SK-N-SH (cell line): ENCODE results near the gene SLCO1B3. TPM values are rescaled to one million over a fixed set of nuclear protein-coding genes. Genes with fewer than 3 reads are reported as not detected.

Source experiments
- CTCF ChIA-PET: fragments of 300-600, 350-600 bp; formaldehyde crosslinking; extraction: SDS; loops from one replicate; lab custom pipeline; 2021; lab: Yijun Ruan, JAX
- POLR2A ChIA-PET: fragments of 350-600 bp; sonication (Branson Sonifier 250); formaldehyde crosslinking; extraction: SDS; loops from one replicate; lab custom pipeline; 2020; ENCODE audit warnings: antibody characterized with exemption, inconsistent platforms; lab: Yijun Ruan, JAX
- DNase-seq: peaks from one replicate; pipeline ENCODE4 v3.0.0; 2012
- H2AFZ ChIP-seq: fragments of 200-600 bp; sonication (generic); 2 replicates; pipeline ENCODE4 v1.8.1; 2016; ENCODE audit warnings: antibody characterized with exemption, mild to moderate bottlenecking, low read depth
- H3F3A ChIP-seq: fragments of 200-600 bp; sonication (generic); replicated peaks from 2 replicates; pipeline ENCODE3; 2016; ENCODE audit warnings: antibody characterized with exemption, mild to moderate bottlenecking; ENCODE audit not compliant: insufficient read depth
- H3K27ac ChIP-seq, 2 experiments: fragments of 200-500 bp in 1 of 2; fragments of 200-600 bp in 1 of 2; sonication (Bioruptor generic) in 1 of 2; sonication (generic), shearing (Covaris generic) in 1 of 2; 2 replicates each; pipeline versions ENCODE4 v1.5.1 to v1.6.1; 2014 to 2016; ENCODE audit warnings: low read depth in 2 of 2, inconsistent platforms in 1 of 2, low read length in 1 of 2, mild to moderate bottlenecking in 1 of 2, mixed read lengths in 1 of 2
- H3K27me3 ChIP-seq: fragments of 200-600 bp; sonication (generic), shearing (Covaris generic); 2 replicates; pipeline ENCODE4 v1.6.1; 2016; ENCODE audit warnings: mixed run types; ENCODE audit not compliant: insufficient read depth
- H3K36me3 ChIP-seq, 2 experiments: fragments of 200-500 bp in 1 of 2; fragments of 200-600 bp in 1 of 2; sonication (Bioruptor generic) in 1 of 2; sonication (generic) in 1 of 2; replicated peaks in 1 of 2; 2 replicates each; pipeline versions ENCODE3 to v1.5.1; 2014 to 2016; ENCODE audit warnings: low read length in 1 of 2, mild to moderate bottlenecking in 1 of 2; ENCODE audit not compliant: insufficient read depth in 2 of 2, control insufficient read depth in 1 of 2
- H3K4me1 ChIP-seq, 2 experiments: fragments of 200-500 bp in 1 of 2; fragments of 200-600 bp in 1 of 2; sonication (Bioruptor generic) in 1 of 2; sonication (generic), shearing (Covaris generic) in 1 of 2; 2 replicates each; pipeline versions ENCODE4 v1.5.1 to v1.6.1; 2014 to 2016; ENCODE audit warnings: low read depth in 1 of 2, low read length in 1 of 2, mixed run types in 1 of 2; ENCODE audit not compliant: insufficient read depth in 2 of 2, control insufficient read depth in 1 of 2
- H3K4me2 ChIP-seq: fragments of 200-600 bp; sonication (generic), shearing (Covaris generic); 2 replicates; pipeline ENCODE4 v1.6.1; 2017; ENCODE audit warnings: mixed run types
- H3K4me3 ChIP-seq, 2 experiments: fragments of 200-500 bp in 1 of 2; fragments of 200-600 bp in 1 of 2; sonication (Bioruptor generic) in 1 of 2; sonication (generic), shearing (Covaris generic) in 1 of 2; 2 replicates each; pipeline versions ENCODE4 v1.5.1 to v1.8.1; 2014 to 2016; ENCODE audit warnings: low read depth in 2 of 2, inconsistent platforms in 1 of 2, low read length in 1 of 2, mild to moderate bottlenecking in 1 of 2, mixed read lengths in 1 of 2, moderate library complexity in 1 of 2
- H3K79me2 ChIP-seq: fragments of 200-600 bp; sonication (generic); 2 replicates; pipeline ENCODE4 v1.8.1; 2017; ENCODE audit warnings: mild to moderate bottlenecking; ENCODE audit not compliant: insufficient read depth
- H3K9ac ChIP-seq: fragments of 200-600 bp; sonication (generic); 2 replicates; pipeline ENCODE4 v1.6.1; 2017; ENCODE audit warnings: mixed run types
- H3K9me2 ChIP-seq: fragments of 200-600 bp; sonication (generic); 2 replicates; pipeline ENCODE4 v1.6.1; 2017; ENCODE audit warnings: mixed run types
- H3K9me3 ChIP-seq: fragments of 200-600 bp; sonication (generic); 2 replicates; pipeline ENCODE4 v1.6.1; 2017; ENCODE audit warnings: mixed run types, mild to moderate bottlenecking, moderate library complexity
- H4K20me1 ChIP-seq: fragments of 200-600 bp; sonication (generic); 2 replicates; pipeline ENCODE4 v1.6.1; 2017; ENCODE audit warnings: mild to moderate bottlenecking, mixed run types; ENCODE audit not compliant: insufficient read depth
- ELF1 ChIP-seq: IDR thresholded peaks from 2 replicates; pipeline ENCODE4 v1.4.0; 2012
- EP300 ChIP-seq, 2 experiments: IDR thresholded peaks; 2 replicates each; pipeline versions ENCODE4 v1.4.0 to v1.6.1; 2012; ENCODE audit warnings: borderline replicate concordance in 1 of 2, low read depth in 1 of 2, low read length in 1 of 2
- FOSL2 ChIP-seq: IDR thresholded peaks from 2 replicates; pipeline ENCODE4 v1.4.0; 2012; ENCODE audit warnings: low read depth, mild to moderate bottlenecking, moderate library complexity, borderline replicate concordance
- FOXJ3 ChIP-seq: sonication (generic); formaldehyde crosslinking; IDR thresholded peaks from 2 replicates; pipeline ENCODE4 v1.5.1; 2020; ENCODE audit warnings: mild to moderate bottlenecking, missing genetic modification reagents
- MEF2A ChIP-seq: IDR thresholded peaks from 2 replicates; pipeline ENCODE4 v1.4.0; 2012; ENCODE audit warnings: low read depth, borderline replicate concordance
- MXI1 ChIP-seq: IDR thresholded peaks from 2 replicates; pipeline ENCODE4 v1.6.1; 2012; ENCODE audit warnings: mild to moderate bottlenecking, low read depth, low read length, improper control_type of control experiment
- NFIC ChIP-seq: IDR thresholded peaks from 2 replicates; pipeline ENCODE4 v1.4.0; 2012; ENCODE audit warnings: borderline replicate concordance
- NRF1 ChIP-seq: IDR thresholded peaks from 2 replicates; pipeline ENCODE4 v1.6.1; 2012; ENCODE audit warnings: low read depth, mild to moderate bottlenecking, low read length
- RAD21 ChIP-seq: IDR thresholded peaks from 2 replicates; pipeline ENCODE4 v1.6.1; 2012; ENCODE audit warnings: mild to moderate bottlenecking, low read length
- REST ChIP-seq: IDR thresholded peaks from 2 replicates; pipeline ENCODE4 v1.6.1; 2012; ENCODE audit warnings: mild to moderate bottlenecking, low read depth, low read length, moderate library complexity
- RXRA ChIP-seq: IDR thresholded peaks from 2 replicates; pipeline ENCODE4 v1.4.0; 2012; ENCODE audit warnings: low read depth, mild to moderate bottlenecking, borderline replicate concordance
- SIN3A ChIP-seq: IDR thresholded peaks from 2 replicates; pipeline ENCODE4 v1.6.1; 2012; ENCODE audit warnings: low read depth, mild to moderate bottlenecking, low read length, moderate library complexity, borderline replicate concordance
- SMC3 ChIP-seq: IDR thresholded peaks from 2 replicates; pipeline ENCODE4 v1.6.1; 2012; ENCODE audit warnings: low read depth, low read length, improper control_type of control experiment
- TCF12 ChIP-seq: IDR thresholded peaks from 2 replicates; pipeline ENCODE4 v1.4.0; 2012
- USF1 ChIP-seq: IDR thresholded peaks from 2 replicates; pipeline ENCODE4 v1.4.0; 2012; ENCODE audit warnings: low read depth, borderline replicate concordance
- WGBS: methylation state at CpG from one replicate; pipeline ENCODE4 v1.1.6; 2017; ENCODE audit warnings: low lambda C conversion rate; 5-methylcytosine and 5-hydroxymethylcytosine counted together
- polyA plus RNA-seq, 3 experiments: library from polyadenylated mRNA; depleted of rRNA; stranded (reverse); fragments of >200 nt; gene quantifications; 2 replicates each; pipeline ENCODE4 v1.2.3, GENCODE V29; 2012
- TF ChIP-seq, protein P1 (sequence below): fragments of 150-350 bp; IDR thresholded peaks from 2 replicates; pipeline ENCODE4 v1.6.1; 2017; ENCODE audit warnings: antibody characterized with exemption, low read length, low read depth, borderline replicate concordance
- TF ChIP-seq, protein P2 (sequence below): IDR thresholded peaks from 2 replicates; pipeline ENCODE4 v1.4.0; 2012; ENCODE audit warnings: low read depth, borderline replicate concordance
- TF ChIP-seq, protein P3 (sequence below): fragments of 150-350 bp; IDR thresholded peaks from 2 replicates; pipeline ENCODE4 v1.6.1; 2016; ENCODE audit warnings: mild to moderate bottlenecking, low read depth, low read length

The SLCO1B3 gene
- polyA plus RNA-seq, 1 of the 3 experiments (the other 2 are of a cell fraction), result not detected

GRCh38 chr12:20917269-20917668, 106.8 kb downstream of the SLCO1B3 start:
- POLR2A ChIA-PET, result no interaction called here

More at GRCh38 chr12:20917269-20917668, 106.8 kb downstream of the SLCO1B3 start:
- Histone ChIP-seq H3K36me3 (no peaks in the 10 kb centered on the region), H3K9ac (no peak overlapping the region), H3F3A (no peaks in the 10 kb centered on the region), H3K9me2 (no peaks in the 10 kb centered on the region), H3K27ac (no peak overlapping the region), H4K20me1 (no peaks in the 10 kb centered on the region), H3K79me2 (no peaks in the 10 kb centered on the region), H3K4me1 (no peaks in the 10 kb centered on the region), H3K4me2 (no peak overlapping the region), H3K9me3 (no peaks in the 10 kb centered on the region), H3K4me3 (no peak overlapping the region), H2AFZ (no peak overlapping the region), H3K27me3 (no peaks in the 10 kb centered on the region)
- TF ChIP-seq MEF2A (no peak), FOXJ3 (no peak), REST (no peak), NRF1 (no peak), MXI1 (no peak), TCF12 (no peak), USF1 (no peak), SIN3A (no peak), FOSL2 (no peak), NFIC (no peak), EP300 (IDR thresholded peaks at IDR 0.05; ENCODE audit: borderline replicate concordance in 1 of 2, low read depth in 1 of 2, low read length in 1 of 2) (no peak), RAD21 (no peak), ELF1 (no peak), SMC3 (no peak), RXRA (no peak)
- TF ChIP-seq, protein P1, sequence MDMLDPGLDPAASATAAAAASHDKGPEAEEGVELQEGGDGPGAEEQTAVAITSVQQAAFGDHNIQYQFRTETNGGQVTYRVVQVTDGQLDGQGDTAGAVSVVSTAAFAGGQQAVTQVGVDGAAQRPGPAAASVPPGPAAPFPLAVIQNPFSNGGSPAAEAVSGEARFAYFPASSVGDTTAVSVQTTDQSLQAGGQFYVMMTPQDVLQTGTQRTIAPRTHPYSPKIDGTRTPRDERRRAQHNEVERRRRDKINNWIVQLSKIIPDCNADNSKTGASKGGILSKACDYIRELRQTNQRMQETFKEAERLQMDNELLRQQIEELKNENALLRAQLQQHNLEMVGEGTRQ, result no peak
- TF ChIP-seq, protein P2, sequence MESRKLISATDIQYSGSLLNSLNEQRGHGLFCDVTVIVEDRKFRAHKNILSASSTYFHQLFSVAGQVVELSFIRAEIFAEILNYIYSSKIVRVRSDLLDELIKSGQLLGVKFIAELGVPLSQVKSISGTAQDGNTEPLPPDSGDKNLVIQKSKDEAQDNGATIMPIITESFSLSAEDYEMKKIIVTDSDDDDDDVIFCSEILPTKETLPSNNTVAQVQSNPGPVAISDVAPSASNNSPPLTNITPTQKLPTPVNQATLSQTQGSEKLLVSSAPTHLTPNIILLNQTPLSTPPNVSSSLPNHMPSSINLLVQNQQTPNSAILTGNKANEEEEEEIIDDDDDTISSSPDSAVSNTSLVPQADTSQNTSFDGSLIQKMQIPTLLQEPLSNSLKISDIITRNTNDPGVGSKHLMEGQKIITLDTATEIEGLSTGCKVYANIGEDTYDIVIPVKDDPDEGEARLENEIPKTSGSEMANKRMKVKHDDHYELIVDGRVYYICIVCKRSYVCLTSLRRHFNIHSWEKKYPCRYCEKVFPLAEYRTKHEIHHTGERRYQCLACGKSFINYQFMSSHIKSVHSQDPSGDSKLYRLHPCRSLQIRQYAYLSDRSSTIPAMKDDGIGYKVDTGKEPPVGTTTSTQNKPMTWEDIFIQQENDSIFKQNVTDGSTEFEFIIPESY, result no peak
- TF ChIP-seq, protein P3, sequence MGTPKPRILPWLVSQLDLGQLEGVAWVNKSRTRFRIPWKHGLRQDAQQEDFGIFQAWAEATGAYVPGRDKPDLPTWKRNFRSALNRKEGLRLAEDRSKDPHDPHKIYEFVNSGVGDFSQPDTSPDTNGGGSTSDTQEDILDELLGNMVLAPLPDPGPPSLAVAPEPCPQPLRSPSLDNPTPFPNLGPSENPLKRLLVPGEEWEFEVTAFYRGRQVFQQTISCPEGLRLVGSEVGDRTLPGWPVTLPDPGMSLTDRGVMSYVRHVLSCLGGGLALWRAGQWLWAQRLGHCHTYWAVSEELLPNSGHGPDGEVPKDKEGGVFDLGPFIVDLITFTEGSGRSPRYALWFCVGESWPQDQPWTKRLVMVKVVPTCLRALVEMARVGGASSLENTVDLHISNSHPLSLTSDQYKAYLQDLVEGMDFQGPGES, result no peak
- CTCF ChIA-PET, result no interaction called here
- WGBS, result 13% methylated on average over 6 of the region's 6 CpGs
- no peak for DNase-seq
